NT2/D1 (cell line): Measurements from ENCODE around the gene EXOSC1.

Experiments
- YY1 ChIP-seq: IDR thresholded peaks from 2 replicates; pipeline ENCODE4 v1.6.1; 2011; ENCODE audit not compliant: insufficient read length, insufficient read depth
- ZNF274 ChIP-seq: IDR thresholded peaks from 2 replicates; pipeline ENCODE4 v1.6.1; 2011; ENCODE audit warnings: mild to moderate bottlenecking, low read depth, low read length

DNA sequence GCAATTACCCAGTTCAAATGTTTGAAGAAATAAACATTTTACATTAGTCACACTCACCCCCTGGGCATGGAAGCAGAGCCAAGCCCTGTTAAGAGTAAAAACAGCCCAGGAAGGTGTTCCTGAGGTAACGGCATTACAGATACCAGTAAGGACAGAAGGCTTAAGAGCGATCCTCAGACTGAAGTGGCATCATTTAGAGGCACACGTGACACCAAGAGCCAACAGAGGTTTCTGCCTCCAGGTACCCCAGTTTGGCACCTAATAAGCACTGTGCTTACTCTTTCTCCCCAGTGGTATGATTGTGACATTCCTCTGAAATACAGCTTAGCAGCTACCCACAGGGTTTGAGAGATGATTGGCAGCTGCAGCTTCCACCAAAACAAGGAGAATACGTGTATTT lies 35.3 kb upstream of the EXOSC1 start:
- no peak for TF ChIP-seq YY1
- no peak for TF ChIP-seq ZNF274
